Keratinocyte (primary cell): ENCODE results near the gene TMEM150B. TPM values are rescaled to one million over a fixed set of nuclear protein-coding genes. Genes with fewer than 3 reads are reported as not detected.

ENCODE experiments used
- DNase-seq: peaks from one replicate; pipeline ENCODE4 v3.0.0-alpha.2; 2011; ENCODE audit warnings: low read depth, missing footprints, low spot score
- FAIRE-seq: peaks from 2 replicates; lab custom pipeline; 2011; peaks lifted over from hg19 to GRCh38; lab: Jason Lieb, UNC
- H2AFZ ChIP-seq: 2 replicates; pipeline ENCODE4 v1.6.0; 2012; ENCODE audit warnings: low read length, control low read depth, inconsistent platforms; ENCODE audit not compliant: control insufficient read depth
- H3K27ac ChIP-seq: 2 replicates; pipeline ENCODE4 v1.5.1; 2011; ENCODE audit warnings: low read length; ENCODE audit not compliant: control insufficient read depth, insufficient read depth
- H3K27me3 ChIP-seq: 3 replicates; pipeline ENCODE4 v1.6.0; 2011; ENCODE audit warnings: low read length; ENCODE audit not compliant: control insufficient read depth, insufficient read depth; ENCODE audit errors: extremely low read depth
- H3K36me3 ChIP-seq, 2 experiments: 2 replicates in 1 of 2; 3 replicates in 1 of 2; pipeline ENCODE4 v1.5.1; 2011; ENCODE audit warnings: low read length in 2 of 2, mild to moderate bottlenecking in 1 of 2; ENCODE audit not compliant: control insufficient read depth in 2 of 2, insufficient read depth in 2 of 2; ENCODE audit errors: extremely low read depth in 1 of 2
- H3K4me1 ChIP-seq: 3 replicates; pipeline ENCODE4 v1.5.1; 2011; ENCODE audit warnings: low read length; ENCODE audit not compliant: control insufficient read depth, insufficient read depth; ENCODE audit errors: extremely low read depth
- H3K4me2 ChIP-seq: 3 replicates; pipeline ENCODE4 v1.6.0; 2011; ENCODE audit warnings: low read depth, low read length; ENCODE audit not compliant: control insufficient read depth, insufficient read depth; ENCODE audit errors: extremely low read depth
- H3K4me3 ChIP-seq, 3 experiments: fragments of 200-600 bp in 1 of 3; sonication (generic) in 1 of 3; 2 replicates in 2 of 3; 3 replicates in 1 of 3; pipeline ENCODE4 v1.5.1; 2011 to 2016; ENCODE audit warnings: low read length in 3 of 3, mild to moderate bottlenecking in 3 of 3, control low read depth in 2 of 3, inconsistent platforms in 1 of 3, low read depth in 1 of 3, mixed read lengths in 1 of 3, mixed run types in 1 of 3, moderate library complexity in 1 of 3; ENCODE audit not compliant: control insufficient read depth in 2 of 3, insufficient read depth in 2 of 3; ENCODE audit errors: extremely low read depth in 1 of 3
- H3K79me2 ChIP-seq: 2 replicates; pipeline ENCODE4 v1.6.0; 2012; ENCODE audit warnings: low read length; ENCODE audit not compliant: control insufficient read depth, insufficient read depth
- H3K9ac ChIP-seq: 3 replicates; pipeline ENCODE4 v1.6.0; 2011; ENCODE audit warnings: low read length; ENCODE audit not compliant: control insufficient read depth, insufficient read depth; ENCODE audit errors: extremely low read depth
- H3K9me1 ChIP-seq: 3 replicates; pipeline ENCODE4 v1.6.0; 2011; ENCODE audit warnings: low read length; ENCODE audit not compliant: control insufficient read depth, insufficient read depth; ENCODE audit errors: extremely low read depth
- H3K9me3 ChIP-seq: 2 replicates; pipeline ENCODE4 v1.5.1; 2012; ENCODE audit warnings: low read depth, low read length; ENCODE audit not compliant: control insufficient read depth
- H4K20me1 ChIP-seq: 3 replicates; pipeline ENCODE4 v1.6.0; 2011; ENCODE audit warnings: low read length; ENCODE audit not compliant: control insufficient read depth, insufficient read depth; ENCODE audit errors: extremely low read depth
- EZH2 ChIP-seq: IDR thresholded peaks from one replicate; pipeline ENCODE4 v1.6.1; 2012; ENCODE audit warnings: inconsistent platforms, mild to moderate bottlenecking, low read length, moderate library complexity
- dilution Hi-C: fragments of 300-500 bp; cut with MboI; formaldehyde crosslinking; loops from one replicate; pipeline ENCODE4 v1.7.0; 2020; ENCODE audit warnings: low sequenced_read_pairs; ENCODE audit not compliant: extremely low pct_ligation_motif_present
- polyA plus RNA-seq, 5 experiments: library from polyadenylated mRNA; depleted of rRNA in 3 of 5; stranded (reverse) in 3 of 5; stranded (forward) in 1 of 5; unstranded in 1 of 5; fragments of >200 nt; gene quantifications; 1 replicate in 1 of 5; 2 replicates in 3 of 5; 3 replicates in 1 of 5; pipeline versions ENCODE4 v1.2.1 to v1.2.3, GENCODE V29; 2011 to 2012; ENCODE audit warnings: missing spikeins in 2 of 5, low read depth in 1 of 5, low replicate concordance in 1 of 5
- TF ChIP-seq, protein P1 (sequence below), 3 experiments: IDR thresholded peaks in 1 of 3; conservative IDR thresholded peaks in 1 of 3; optimal IDR thresholded peaks in 1 of 3; 2 replicates in 2 of 3; 3 replicates in 1 of 3; pipeline versions ENCODE3 to v1.5.1; 2011; ENCODE audit warnings: low read length in 3 of 3, mild to moderate bottlenecking in 3 of 3, moderate library complexity in 2 of 3, control low read depth in 1 of 3, inconsistent platforms in 1 of 3; ENCODE audit not compliant: insufficient read depth in 2 of 3; ENCODE audit errors: extremely low read depth in 1 of 3

TMEM150B gene
- polyA plus RNA-seq, 1 donor (not counting 4 experiments of a cell fraction or from before 2014, with no cell fraction given), result not detected

GRCh38 chr19:55275851-55276719 lies 49.1 kb downstream of the TMEM150B start:
- no peak for TF ChIP-seq EZH2
- TF ChIP-seq, protein P1, sequence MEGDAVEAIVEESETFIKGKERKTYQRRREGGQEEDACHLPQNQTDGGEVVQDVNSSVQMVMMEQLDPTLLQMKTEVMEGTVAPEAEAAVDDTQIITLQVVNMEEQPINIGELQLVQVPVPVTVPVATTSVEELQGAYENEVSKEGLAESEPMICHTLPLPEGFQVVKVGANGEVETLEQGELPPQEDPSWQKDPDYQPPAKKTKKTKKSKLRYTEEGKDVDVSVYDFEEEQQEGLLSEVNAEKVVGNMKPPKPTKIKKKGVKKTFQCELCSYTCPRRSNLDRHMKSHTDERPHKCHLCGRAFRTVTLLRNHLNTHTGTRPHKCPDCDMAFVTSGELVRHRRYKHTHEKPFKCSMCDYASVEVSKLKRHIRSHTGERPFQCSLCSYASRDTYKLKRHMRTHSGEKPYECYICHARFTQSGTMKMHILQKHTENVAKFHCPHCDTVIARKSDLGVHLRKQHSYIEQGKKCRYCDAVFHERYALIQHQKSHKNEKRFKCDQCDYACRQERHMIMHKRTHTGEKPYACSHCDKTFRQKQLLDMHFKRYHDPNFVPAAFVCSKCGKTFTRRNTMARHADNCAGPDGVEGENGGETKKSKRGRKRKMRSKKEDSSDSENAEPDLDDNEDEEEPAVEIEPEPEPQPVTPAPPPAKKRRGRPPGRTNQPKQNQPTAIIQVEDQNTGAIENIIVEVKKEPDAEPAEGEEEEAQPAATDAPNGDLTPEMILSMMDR (optimal IDR thresholded peaks at IDR 0.05 in 1 of 3, IDR thresholded peaks at IDR 0.05 in 1 of 3, conservative IDR thresholded peaks at IDR 0.05 in 1 of 3; ENCODE audit: extremely low read depth in 1 of 3, insufficient read depth in 2 of 3, low read length in 3 of 3), result no peak
- dilution Hi-C loops, result no loop called here
- Histone ChIP-seq H3K27ac (no peak overlapping the region), H4K20me1 (no peaks in the 10 kb centered on the region), H3K9me3 (no peaks in the 10 kb centered on the region), H3K9ac (no peak overlapping the region), H3K79me2 (peaks cover 7% of the 10 kb centered on the region), H3K36me3 (peaks cover 16 to 25% of the 10 kb centered on the region in 2 experiments), H3K9me1 (no peaks in the 10 kb centered on the region), H3K4me1 (peaks cover 12% of the 10 kb centered on the region), H3K4me2 (no peak overlapping the region), H3K27me3 (no peaks in the 10 kb centered on the region), H3K4me3 (no peak overlapping the region), H2AFZ (no peak overlapping the region)
- no peak for FAIRE-seq
- no peak for DNase-seq

DNA sequence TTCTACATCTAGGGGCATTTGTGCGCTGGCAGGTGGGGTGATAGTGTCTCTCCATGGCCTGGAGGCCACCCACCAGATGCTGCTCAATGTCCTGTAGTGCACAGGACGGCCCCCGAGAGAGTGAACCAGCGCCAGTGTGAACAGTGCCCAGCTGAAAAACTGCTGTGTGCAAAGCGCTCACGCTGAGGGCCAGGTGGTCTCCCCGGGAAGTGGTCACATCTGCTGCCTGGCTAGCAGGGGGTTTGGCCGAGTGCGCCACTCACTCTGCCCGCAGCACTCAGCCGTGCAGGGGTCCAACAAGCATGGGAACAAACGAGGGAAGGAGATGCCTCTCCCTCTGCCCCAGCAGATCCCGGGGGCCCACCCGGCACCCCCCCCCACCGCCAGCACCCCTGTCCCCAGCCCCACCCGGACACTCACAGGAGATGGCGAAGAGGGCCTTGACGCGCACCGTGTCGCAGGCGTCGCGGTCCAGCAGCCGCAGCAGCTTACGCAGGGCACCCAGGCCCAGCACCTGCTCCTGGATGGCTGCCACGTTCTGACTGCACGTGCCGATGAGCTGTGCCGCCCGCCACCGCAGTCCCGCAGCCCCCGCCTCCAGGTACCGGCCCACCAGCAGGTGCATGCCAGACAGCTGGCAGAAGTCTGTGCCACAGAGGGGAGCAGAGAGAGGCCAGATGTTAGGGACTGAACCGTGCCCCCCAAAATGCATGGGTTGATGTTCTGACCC lies 51.0 kb downstream of the TMEM150B start:
- no peak for FAIRE-seq
- H2AFZ ChIP-seq, result no peak overlapping the region
- no peak overlapping the region for H3K4me3 ChIP-seq
- TF ChIP-seq EZH2, result no peak
- TF ChIP-seq, protein P1 (optimal IDR thresholded peaks at IDR 0.05 in 1 of 3, IDR thresholded peaks at IDR 0.05 in 1 of 3, conservative IDR thresholded peaks at IDR 0.05 in 1 of 3; ENCODE audit: extremely low read depth in 1 of 3, insufficient read depth in 2 of 3, low read length in 3 of 3), result no peak
- no peaks in the 10 kb centered on the region for H3K27me3 ChIP-seq
- H3K4me1 ChIP-seq, result peaks cover 4% of the 10 kb centered on the region
- H3K27ac ChIP-seq, result no peak overlapping the region
- no peaks in the 10 kb centered on the region for H4K20me1 ChIP-seq
- dilution Hi-C loops, result no loop called here
- no peak overlapping the region for H3K9ac ChIP-seq
- H3K79me2 ChIP-seq, result peaks cover 4% of the 10 kb centered on the region
- no peak for DNase-seq
- H3K36me3 ChIP-seq, result peaks cover 18 to 25% of the 10 kb centered on the region in 2 experiments
- H3K4me2 ChIP-seq, result no peak overlapping the region
- no peaks in the 10 kb centered on the region for H3K9me3 ChIP-seq
- no peaks in the 10 kb centered on the region for H3K9me1 ChIP-seq
